ENCODE measurements around the gene HDHD5.

The HDHD5 gene

DNA sequence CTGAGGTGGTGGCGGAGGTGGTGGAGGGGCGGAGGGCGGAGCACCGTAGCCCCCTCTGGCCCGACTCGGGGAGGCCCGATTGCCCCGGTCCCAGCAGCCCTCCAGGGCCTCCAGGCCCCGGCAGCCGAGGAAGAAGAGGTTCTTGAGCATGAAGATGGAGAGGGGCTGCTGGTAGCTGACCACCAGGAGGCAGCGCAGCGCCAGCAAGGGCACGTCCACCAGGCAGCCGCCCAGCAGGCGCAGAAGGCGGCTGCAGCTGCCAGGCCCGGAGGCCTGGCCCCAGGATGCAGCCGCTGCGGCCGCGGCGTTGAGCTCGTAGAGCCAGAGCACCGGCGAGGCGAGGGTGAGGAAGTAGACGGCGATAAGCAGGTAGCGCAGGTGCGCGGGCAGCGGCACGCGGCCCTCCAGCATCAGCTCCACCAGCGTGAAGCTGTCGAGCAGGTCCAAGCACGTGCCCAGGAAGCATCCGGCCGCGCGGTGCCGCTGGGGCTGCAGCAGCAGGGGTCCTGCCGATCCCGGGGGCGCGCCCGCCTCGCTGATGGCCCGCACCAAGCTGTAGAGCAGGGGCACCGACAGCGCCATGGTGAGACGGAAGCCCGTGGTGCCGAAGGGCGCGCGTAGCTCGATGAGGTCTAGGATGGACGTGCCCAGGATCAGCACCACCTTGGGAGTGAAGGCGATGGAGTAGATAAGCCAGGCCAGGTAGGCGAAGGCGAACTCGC, 39.4 kb downstream of the HDHD5 start:
- DNase-seq, result peak in 1 of 2 donors; percentile 25

- no peak for DNase-seq
Observed at GRCh38 chr22:17118342-17118741, 40.7 kb downstream of the HDHD5 start.

DNA sequence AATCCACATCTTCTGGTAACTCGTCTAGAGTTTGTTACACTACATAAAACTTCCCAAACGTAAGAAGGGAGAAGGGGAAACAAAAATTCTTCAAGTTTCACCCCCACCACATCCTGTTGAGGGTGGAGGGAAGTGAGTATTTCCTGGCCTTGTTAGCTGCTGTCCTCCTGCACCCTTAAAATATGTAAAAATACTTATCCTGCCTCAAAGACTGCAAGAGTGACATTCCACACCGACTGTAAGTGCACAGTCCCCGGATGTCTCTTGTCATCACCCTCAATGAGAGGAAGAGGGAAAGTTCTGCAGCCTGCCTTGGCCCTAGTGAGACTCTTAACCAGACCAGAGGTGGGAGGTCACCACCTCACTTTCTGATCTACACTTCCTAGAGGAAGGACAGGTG, 41.2 kb downstream of the HDHD5 start:
- no peak for DNase-seq

- no peak for DNase-seq
Observed at GRCh38 chr22:17117400-17117799, 41.7 kb downstream of the HDHD5 start.

DNA sequence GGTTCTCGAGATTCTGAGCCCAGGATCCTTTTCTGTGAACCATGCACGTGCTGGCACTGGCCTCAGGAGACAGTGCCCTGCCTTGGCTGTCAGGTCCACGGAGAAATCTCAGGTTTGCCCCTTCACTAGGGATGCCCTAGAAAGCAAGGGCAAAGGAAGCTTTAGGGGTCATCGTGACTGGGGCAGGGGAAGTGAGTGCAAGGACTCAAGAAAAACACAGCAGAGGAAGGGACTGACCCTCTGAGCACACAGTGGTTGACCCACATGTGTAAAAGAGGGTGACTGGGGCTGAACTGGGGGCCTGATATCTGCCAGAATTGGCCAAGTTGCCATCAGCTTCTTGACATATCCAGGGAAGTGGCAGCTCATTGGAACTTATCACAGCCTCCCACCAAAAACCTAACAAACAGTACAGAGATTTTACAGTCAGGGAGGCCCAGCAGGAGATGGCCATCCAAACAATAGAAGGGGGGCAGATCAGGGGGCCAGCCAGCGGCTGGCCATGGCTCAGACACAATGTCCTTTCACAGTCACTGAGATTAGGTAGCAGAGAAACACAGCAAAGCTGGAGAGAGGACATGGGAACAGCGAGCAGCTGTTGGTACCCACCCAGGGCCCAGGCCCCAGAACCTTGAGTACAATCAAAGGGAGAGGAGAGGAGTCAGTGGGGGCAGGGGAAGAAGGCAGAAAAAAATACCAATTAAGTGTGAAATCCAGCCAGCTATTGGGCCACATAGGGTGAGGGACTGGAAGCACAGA, 42.3 kb downstream of the HDHD5 start:
- no peak for DNase-seq

- no peak for DNase-seq
Observed at GRCh38 chr22:17115945-17116565, 43.0 kb downstream of the HDHD5 start.

DNA sequence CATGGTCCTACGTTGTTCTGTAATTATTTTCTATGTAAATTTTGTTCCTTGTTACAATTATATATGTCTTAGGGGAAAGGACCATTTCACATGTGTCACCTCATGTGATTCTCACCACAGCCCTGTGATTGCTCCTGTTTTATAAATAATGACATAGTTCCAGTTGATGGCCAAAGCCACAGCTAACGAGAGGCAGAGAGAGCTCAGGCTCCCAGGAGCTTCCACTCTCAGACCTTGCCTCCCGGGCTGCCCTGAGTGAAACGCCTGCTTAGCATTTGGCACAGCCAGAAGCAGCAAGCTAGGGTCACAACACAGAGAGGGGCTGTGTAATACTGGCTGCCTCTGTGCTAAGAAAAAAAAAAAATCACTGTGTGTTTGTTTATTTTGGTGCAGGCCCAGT, 43.8 kb downstream of the HDHD5 start:
- DNase-seq, result no peak

DNA sequence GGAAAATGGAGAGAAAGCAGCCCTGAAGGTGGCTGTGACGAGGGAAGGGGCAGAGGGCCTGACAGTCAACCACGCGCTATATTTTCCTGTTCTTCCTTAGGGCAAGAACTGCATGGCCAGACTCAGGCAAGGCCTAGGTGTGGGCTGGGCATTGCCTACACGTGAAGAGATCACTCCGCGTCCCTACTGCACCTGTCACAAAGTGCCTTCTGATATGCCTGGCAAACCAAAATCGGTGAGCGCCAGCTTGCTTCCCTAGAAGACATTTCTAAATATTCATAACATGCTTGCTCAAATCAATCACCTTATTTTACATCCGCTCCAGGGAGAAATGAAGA, 44.2 kb downstream of the HDHD5 start:
- no peak for DNase-seq

GRCh38 chr22:17114173-17114897, 44.7 kb downstream of the HDHD5 start:
- no peak for DNase-seq

- DNase-seq, result no peak
Observed at GRCh38 chr22:17113600-17113999, 45.5 kb downstream of the HDHD5 start.

- DNase-seq, result no peak
Observed at GRCh38 chr22:17112491-17113042, 46.5 kb downstream of the HDHD5 start.

DNA sequence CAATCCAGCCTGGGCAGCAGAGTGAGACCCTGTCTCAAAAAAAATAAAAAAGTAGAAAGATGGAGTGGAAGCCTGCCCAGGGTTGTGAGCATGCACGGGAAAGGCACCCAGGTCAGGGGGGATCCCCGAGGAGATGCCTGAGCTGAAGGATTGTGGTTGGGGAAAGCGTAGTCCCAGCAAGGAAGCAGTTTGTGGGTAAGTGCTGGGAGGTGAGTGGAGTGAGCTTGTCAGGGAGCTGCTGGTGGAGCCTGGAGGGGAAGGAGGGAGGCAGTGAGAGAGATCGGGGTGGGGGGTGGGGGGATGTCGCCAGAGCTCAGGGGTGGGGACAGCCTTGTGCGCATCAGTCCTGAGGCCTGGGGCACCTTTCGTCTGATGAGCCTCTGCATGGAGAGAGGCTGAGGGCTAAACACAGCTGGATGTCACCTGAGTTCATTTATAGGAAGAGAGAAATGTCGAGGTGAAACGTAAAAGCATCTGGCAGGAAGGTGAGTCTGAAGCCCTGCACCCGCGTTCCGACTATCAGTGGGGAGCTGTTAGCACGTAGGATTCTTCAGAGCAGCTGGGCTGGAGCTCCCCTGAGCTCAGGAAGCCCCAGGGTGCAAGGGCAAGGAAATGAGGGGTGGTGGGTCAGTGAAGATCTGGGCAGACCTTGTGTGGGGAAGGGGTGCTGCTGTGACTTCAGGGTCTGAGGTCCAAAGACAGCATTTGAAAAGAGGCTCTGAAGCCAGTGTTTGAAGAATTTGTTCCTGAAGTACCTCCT, 48.1 kb downstream of the HDHD5 start:
- no peak for DNase-seq

DNA sequence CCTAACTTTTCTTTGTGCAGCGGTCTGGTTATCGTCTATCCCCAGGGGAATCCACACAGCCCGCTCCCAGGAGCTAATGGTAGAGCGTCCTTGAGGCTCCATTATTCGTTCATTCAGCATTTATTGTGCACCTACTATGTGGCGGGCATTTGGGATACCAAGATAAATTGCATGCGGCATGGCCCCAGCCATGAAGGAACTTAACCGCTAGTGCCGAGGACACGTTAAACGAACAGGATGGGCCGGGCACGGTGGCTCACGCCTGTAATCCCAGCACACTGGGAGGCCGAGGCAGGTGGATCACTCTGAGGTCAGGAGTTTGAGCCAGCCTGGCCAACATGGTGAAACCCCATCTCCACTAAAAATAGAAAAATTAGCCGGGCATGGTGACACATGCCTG, 49.1 kb downstream of the HDHD5 start:
- no peak for DNase-seq

GRCh38 chr22:17109113-17109865, 49.8 kb downstream of the HDHD5 start:
- no peak for DNase-seq

DNA sequence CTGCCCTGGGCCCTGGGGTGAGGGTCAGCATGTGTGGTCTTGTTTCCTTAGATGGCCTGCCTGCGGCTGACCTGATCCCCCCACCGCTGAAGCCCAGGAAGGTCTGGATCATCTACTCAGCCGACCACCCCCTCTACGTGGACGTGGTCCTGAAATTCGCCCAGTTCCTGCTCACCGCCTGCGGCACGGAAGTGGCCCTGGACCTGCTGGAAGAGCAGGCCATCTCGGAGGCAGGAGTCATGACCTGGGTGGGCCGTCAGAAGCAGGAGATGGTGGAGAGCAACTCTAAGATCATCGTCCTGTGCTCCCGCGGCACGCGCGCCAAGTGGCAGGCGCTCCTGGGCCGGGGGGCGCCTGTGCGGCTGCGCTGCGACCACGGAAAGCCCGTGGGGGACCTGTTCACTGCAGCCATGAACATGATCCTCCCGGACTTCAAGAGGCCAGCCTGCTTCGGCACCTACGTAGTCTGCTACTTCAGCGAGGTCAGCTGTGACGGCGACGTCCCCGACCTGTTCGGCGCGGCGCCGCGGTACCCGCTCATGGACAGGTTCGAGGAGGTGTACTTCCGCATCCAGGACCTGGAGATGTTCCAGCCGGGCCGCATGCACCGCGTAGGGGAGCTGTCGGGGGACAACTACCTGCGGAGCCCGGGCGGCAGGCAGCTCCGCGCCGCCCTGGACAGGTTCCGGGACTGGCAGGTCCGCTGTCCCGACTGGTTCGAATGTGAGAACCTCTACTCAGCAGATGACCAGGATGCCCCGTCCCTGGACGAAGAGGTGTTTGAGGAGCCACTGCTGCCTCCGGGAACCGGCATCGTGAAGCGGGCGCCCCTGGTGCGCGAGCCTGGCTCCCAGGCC, 50.6 kb downstream of the HDHD5 start:
- DNase-seq, result no peak

DNA sequence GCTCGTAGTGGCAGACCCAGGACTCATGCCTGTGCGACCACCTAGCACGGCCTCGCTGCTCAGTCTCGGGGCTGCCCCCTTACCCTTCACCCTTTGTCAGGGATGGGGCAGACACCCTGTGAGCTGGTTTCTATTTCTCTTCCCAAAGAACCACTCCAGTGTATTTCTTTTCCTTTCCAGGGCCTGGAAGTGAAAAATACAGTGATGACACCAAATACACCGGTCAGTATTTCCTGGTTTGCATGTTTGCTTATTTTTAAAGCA, 51.6 kb downstream of the HDHD5 start:
- DNase-seq, result no peak

- peak in 1 of 2 donors; percentile 54 for DNase-seq
Observed at GRCh38 chr22:17106785-17107546, 52.1 kb downstream of the HDHD5 start.

DNA sequence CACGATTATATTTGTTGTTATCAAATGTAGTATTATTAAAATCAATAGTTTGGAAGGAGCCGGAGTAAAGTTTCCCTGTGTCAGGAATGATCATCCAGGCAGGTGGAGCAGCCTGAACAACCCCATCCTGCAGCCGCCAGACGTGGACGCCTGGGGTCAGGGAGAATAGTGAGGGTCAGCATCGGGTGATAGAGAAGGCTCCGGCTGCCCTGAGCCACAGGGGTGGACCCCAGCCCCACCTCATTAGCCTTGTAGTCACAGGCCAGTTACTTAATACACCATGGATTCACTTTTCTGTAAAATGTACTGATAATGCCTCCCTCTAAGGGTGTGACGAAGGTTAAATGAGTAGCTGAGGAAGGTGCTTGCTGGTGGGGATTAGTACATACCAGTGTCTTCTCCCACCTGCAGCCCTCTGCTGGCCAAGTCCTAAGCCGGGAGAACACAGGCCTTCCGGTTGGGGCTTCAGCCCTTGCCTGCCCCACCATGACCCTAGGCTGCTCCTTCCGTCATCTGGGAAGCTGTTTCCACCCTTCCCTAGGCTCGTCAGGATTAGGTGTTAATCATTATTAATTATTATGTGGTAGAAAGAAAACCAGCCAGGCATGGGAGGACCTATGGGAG, 52.8 kb downstream of the HDHD5 start:
- DNase-seq, result no peak
